ENCODE data around the gene LRRC14B. TPM values are rescaled to one million over a fixed set of nuclear protein-coding genes. Genes with fewer than 3 reads are reported as not detected.

The LRRC14B gene
- total RNA-seq, 1 donor from 2014 or later = not detected

GRCh38 chr5:204966-205670, 13.8 kb downstream of the LRRC14B start:
- TF ChIP-seq CTCF (IDR thresholded peaks at IDR 0.05; ENCODE audit: insufficient read depth, low read length, severe bottlenecking) = no peak
- DNase-seq (ENCODE audit: low read depth) = no peak
- no peaks in the 10 kb centered on the region for H3K27me3 ChIP-seq (ENCODE audit: control insufficient read depth, insufficient read depth, low read length)

GRCh38 chr5:206406-206805, 15.1 kb downstream of the LRRC14B start:
- DNase-seq (ENCODE audit: low read depth) (no peak), FAIRE-seq (no peak)
- no peak for TF ChIP-seq CTCF (IDR thresholded peaks at IDR 0.05; ENCODE audit: insufficient read depth, low read length, severe bottlenecking)
- Histone ChIP-seq H3K4me3 (ENCODE audit: low read depth, low read length) (no peak overlapping the region), H3K36me3 (ENCODE audit: control insufficient read depth, insufficient read depth, low read length) (peaks cover 7% of the 10 kb centered on the region), H3K27me3 (ENCODE audit: control insufficient read depth, insufficient read depth, low read length) (no peaks in the 10 kb centered on the region)

More at GRCh38 chr5:204966-205670, 13.8 kb downstream of the LRRC14B start:
- H3K4me3 ChIP-seq (ENCODE audit: low read depth, low read length) = no peak overlapping the region
- FAIRE-seq = no peak
- H3K36me3 ChIP-seq (ENCODE audit: control insufficient read depth, insufficient read depth, low read length) = peaks cover 7% of the 10 kb centered on the region

- H3K4me3 ChIP-seq (ENCODE audit: low read depth, low read length) = no peak overlapping the region
- DNase-seq (ENCODE audit: low read depth) (no peak), FAIRE-seq (no peak)
- H3K36me3 ChIP-seq (ENCODE audit: control insufficient read depth, insufficient read depth, low read length) = peaks cover 7% of the 10 kb centered on the region
- no peaks in the 10 kb centered on the region for H3K27me3 ChIP-seq (ENCODE audit: control insufficient read depth, insufficient read depth, low read length)
- TF ChIP-seq CTCF (IDR thresholded peaks at IDR 0.05; ENCODE audit: insufficient read depth, low read length, severe bottlenecking) = no peak
These were observed 15.7 kb downstream of the LRRC14B start for GRCh38 chr5:206927-207536.

GRCh38 chr5:207599-207998, 16.3 kb downstream of the LRRC14B start:
- DNase-seq (ENCODE audit: low read depth) (no peak), FAIRE-seq (no peak)
- peaks cover 7% of the 10 kb centered on the region for H3K36me3 ChIP-seq (ENCODE audit: control insufficient read depth, insufficient read depth, low read length)
- no peaks in the 10 kb centered on the region for H3K27me3 ChIP-seq (ENCODE audit: control insufficient read depth, insufficient read depth, low read length)
- TF ChIP-seq CTCF (IDR thresholded peaks at IDR 0.05; ENCODE audit: insufficient read depth, low read length, severe bottlenecking) = no peak
- H3K4me3 ChIP-seq (ENCODE audit: low read depth, low read length) = no peak overlapping the region

GRCh38 chr5:208449-209114, 17.3 kb downstream of the LRRC14B start:
- no peak for DNase-seq (ENCODE audit: low read depth)
- FAIRE-seq = no peak
- peaks cover 5% of the 10 kb centered on the region for H3K36me3 ChIP-seq (ENCODE audit: control insufficient read depth, insufficient read depth, low read length)
- TF ChIP-seq CTCF (IDR thresholded peaks at IDR 0.05; ENCODE audit: insufficient read depth, low read length, severe bottlenecking) = no peak
- no peaks in the 10 kb centered on the region for H3K27me3 ChIP-seq (ENCODE audit: control insufficient read depth, insufficient read depth, low read length)
- H3K4me3 ChIP-seq (ENCODE audit: low read depth, low read length) = no peak overlapping the region

Measured in bronchial epithelial cell (primary cell).